Measurements from ENCODE around the gene PPP6R2.

Gene PPP6R2

DNA sequence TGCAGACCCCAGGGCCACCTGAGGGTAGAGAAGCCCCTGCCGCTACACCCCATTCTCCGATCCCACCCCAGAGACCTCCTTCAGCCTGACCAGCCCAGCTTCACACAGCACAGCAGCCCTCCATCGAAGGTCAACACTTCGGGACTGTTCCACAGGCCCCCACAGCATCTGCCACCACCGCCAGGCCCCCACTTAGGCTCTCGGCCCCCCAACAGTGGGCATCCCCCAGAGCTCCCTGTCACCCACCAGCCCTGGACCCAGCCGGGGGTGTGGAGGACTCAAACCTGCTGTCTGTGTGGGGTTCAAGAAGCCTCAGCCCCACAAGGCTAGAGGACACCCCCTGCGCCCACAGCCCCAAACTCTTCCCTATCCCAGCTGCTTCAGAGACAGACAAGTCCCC is 125.5 kb downstream of the PPP6R2 start:
- Histone ChIP-seq H3K9me2 (replicated peaks; ENCODE audit: control insufficient read depth, low read length) (no peaks in the 10 kb centered on the region), H3K4me3 (ENCODE audit: low read length) (peak overlapping the region; percentile 74), H3K79me2 (ENCODE audit: control insufficient read depth, low read length) (peaks cover 75% of the 10 kb centered on the region), H4K20me1 (ENCODE audit: control insufficient read depth, insufficient read depth, low read depth, low read length) (no peaks in the 10 kb centered on the region), H3K4me1 (ENCODE audit: control insufficient read depth, low read length) (peaks cover 59% of the 10 kb centered on the region), H3K4me2 (ENCODE audit: low read length) (peak overlapping the region; percentile 97), H3K27me3 (ENCODE audit: control insufficient read depth, low read length) (no peaks in the 10 kb centered on the region), H3K27ac (ENCODE audit: low read depth, low read length) (peak overlapping the region; percentile 100), H3K36me3 (ENCODE audit: control insufficient read depth, low read length) (peaks cover 88% of the 10 kb centered on the region), H3F3A (ENCODE audit: control insufficient read depth, insufficient read depth) (peaks cover 18% of the 10 kb centered on the region), H3K9me3 (ENCODE audit: control insufficient read depth, insufficient read depth, low read length) (no peaks in the 10 kb centered on the region)
- TF ChIP-seq CTCF (IDR thresholded peaks at IDR 0.05; ENCODE audit: low read depth, low read length, poor library complexity, severe bottlenecking), result no peak
- TF ChIP-seq EZH2phosphoT487 (IDR thresholded peaks at IDR 0.05; ENCODE audit: borderline replicate concordance, low read length), result no peak

DNA sequence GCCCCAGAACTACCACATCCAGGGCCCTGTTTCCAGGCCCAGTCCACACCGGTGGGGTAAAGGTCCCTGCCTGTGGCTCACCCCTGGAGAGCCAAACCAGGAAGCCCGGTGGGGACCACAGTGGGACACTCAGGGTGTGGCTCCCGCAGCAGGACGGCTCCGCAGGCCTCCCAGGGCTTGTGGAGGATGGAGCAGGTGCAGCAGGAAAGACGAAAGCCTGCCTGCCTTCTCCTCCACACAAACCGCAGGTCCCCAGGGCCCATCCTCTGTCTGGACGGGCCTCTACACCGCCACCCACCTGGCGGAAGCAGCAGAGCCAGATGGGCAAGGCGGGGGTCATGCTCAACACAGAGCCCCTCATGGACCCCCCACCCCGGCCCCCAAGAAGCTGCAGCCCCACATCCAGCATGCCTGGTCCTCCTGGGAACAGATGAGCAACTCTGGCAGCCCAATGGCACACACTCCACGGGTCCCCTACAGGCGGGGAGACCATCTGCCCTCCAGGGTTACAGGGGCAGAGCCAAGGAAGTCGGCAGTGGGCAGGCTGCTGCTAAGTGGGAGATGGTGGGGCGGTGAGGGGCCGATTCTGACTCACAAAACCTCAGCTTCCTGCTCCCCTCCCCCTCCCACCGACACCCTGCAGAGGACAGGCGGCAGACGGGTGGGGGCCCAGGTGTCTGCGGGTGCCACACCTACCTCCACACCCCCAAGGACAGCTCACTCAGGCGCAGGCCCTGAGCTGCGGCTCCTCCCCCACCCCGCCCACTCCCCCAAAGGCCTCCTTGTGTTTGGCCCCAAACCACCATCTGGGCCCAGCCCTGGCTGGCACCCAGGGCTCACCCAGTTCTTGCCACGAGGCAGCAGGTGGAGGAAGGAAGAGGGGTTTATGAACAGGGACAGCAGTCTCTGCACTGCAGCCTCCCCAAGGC is 126.5 kb downstream of the PPP6R2 start:
- Histone ChIP-seq H3K9me2 (replicated peaks; ENCODE audit: control insufficient read depth, low read length) (no peaks in the 10 kb centered on the region), H3K27me3 (ENCODE audit: control insufficient read depth, low read length) (no peaks in the 10 kb centered on the region), H3K4me2 (ENCODE audit: low read length) (peak overlapping the region; percentile 97), H3K36me3 (ENCODE audit: control insufficient read depth, low read length) (peaks cover 84% of the 10 kb centered on the region), H4K20me1 (ENCODE audit: control insufficient read depth, insufficient read depth, low read depth, low read length) (no peaks in the 10 kb centered on the region), H3K27ac (ENCODE audit: low read depth, low read length) (peak overlapping the region; percentile 100), H3K4me3 (ENCODE audit: low read length) (peak overlapping the region; percentile 82), H3F3A (ENCODE audit: control insufficient read depth, insufficient read depth) (peaks cover 18% of the 10 kb centered on the region), H3K4me1 (ENCODE audit: control insufficient read depth, low read length) (peaks cover 60% of the 10 kb centered on the region), H3K79me2 (ENCODE audit: control insufficient read depth, low read length) (peaks cover 81% of the 10 kb centered on the region), H3K9me3 (ENCODE audit: control insufficient read depth, insufficient read depth, low read length) (no peaks in the 10 kb centered on the region)
- no peak for TF ChIP-seq EZH2phosphoT487 (IDR thresholded peaks at IDR 0.05; ENCODE audit: borderline replicate concordance, low read length)
- TF ChIP-seq CTCF (IDR thresholded peaks at IDR 0.05; ENCODE audit: low read depth, low read length, poor library complexity, severe bottlenecking), result no peak

GRCh38 chr22:50470491-50470890 is 127.4 kb downstream of the PPP6R2 start:
- H3K9me2 ChIP-seq (replicated peaks; ENCODE audit: control insufficient read depth, low read length), result no peaks in the 10 kb centered on the region
- H3K27ac ChIP-seq (ENCODE audit: low read depth, low read length), result peak overlapping the region; percentile 100
- H3K4me3 ChIP-seq (ENCODE audit: low read length), result peak overlapping the region; percentile 82
- H3K27me3 ChIP-seq (ENCODE audit: control insufficient read depth, low read length), result no peaks in the 10 kb centered on the region
- H4K20me1 ChIP-seq (ENCODE audit: control insufficient read depth, insufficient read depth, low read depth, low read length), result no peaks in the 10 kb centered on the region
- H3K4me1 ChIP-seq (ENCODE audit: control insufficient read depth, low read length), result peaks cover 64% of the 10 kb centered on the region
- no peaks in the 10 kb centered on the region for H3K9me3 ChIP-seq (ENCODE audit: control insufficient read depth, insufficient read depth, low read length)
- H3K36me3 ChIP-seq (ENCODE audit: control insufficient read depth, low read length), result peaks cover 76% of the 10 kb centered on the region
- H3F3A ChIP-seq (ENCODE audit: control insufficient read depth, insufficient read depth), result peaks cover 18% of the 10 kb centered on the region
- peaks cover 78% of the 10 kb centered on the region for H3K79me2 ChIP-seq (ENCODE audit: control insufficient read depth, low read length)
- H3K4me2 ChIP-seq (ENCODE audit: low read length), result peak overlapping the region; percentile 97
- TF ChIP-seq EZH2phosphoT487 (IDR thresholded peaks at IDR 0.05; ENCODE audit: borderline replicate concordance, low read length) (no peak), CTCF (IDR thresholded peaks at IDR 0.05; ENCODE audit: low read depth, low read length, poor library complexity, severe bottlenecking) (no peak)

Measured in DOHH2 (cell line).